ENCODE data around the gene ABCA2. TPM values are rescaled to one million over a fixed set of nuclear protein-coding genes. Genes with fewer than 3 reads are reported as not detected.

Gene ABCA2
- 10 to 100 TPM in 1 of 2 donors, 1 to 10 TPM in 1; 6.0 to 15.5 TPM for total RNA-seq

GRCh38 chr9:137027369-137028262 is at the start of gene ABCA2:
TSS of gene ABCA2 (minus strand) at chr9:137028237. CDS start at chr9:137028140, 97 bp downstream.

GRCh38 chr9:137077010-137077747 is 49.1 kb upstream of the ABCA2 start, which contains the start of gene UAP1L1:
TSS of gene UAP1L1 (plus strand) at chr9:137077517. CDS start at chr9:137077533, 16 bp downstream.

GRCh38 chr9:137070201-137070905 is 42.3 kb upstream of the ABCA2 start, which contains the start of gene SAPCD2:
TSS of gene SAPCD2 (minus strand) at chr9:137070557. CDS start at chr9:137070460, 97 bp downstream.

GRCh38 chr9:137053944-137054931 is 26.2 kb upstream of the ABCA2 start, which contains the start of gene ENTPD2:
TSS of gene ENTPD2 (minus strand) at chr9:137054061. CDS start at chr9:137053997, 64 bp downstream.

GRCh38 chr9:137046088-137046787 is 18.2 kb upstream of the ABCA2 start, which contains the start of gene NPDC1:
TSS of gene NPDC1 (minus strand) at chr9:137046177. CDS start at chr9:137045989, 188 bp downstream.

GRCh38 chr9:137031904-137032640 is 4.0 kb upstream of the ABCA2 start, which contains the start of gene FUT7:
TSS of gene FUT7 (minus strand) at chr9:137032088. CDS start at chr9:137031991, 97 bp downstream.

GRCh38 chr9:136996361-136997292 is 31.4 kb downstream of the ABCA2 start, which contains the start of gene CLIC3:
TSS of gene CLIC3 (minus strand) at chr9:136996568. CDS start at chr9:136996543, 25 bp downstream.

GRCh38 chr9:136991993-136992818 is 35.8 kb downstream of the ABCA2 start, which contains the start of gene PAXX:
TSS of gene PAXX (plus strand) at chr9:136992422. CDS start at chr9:136992444, 22 bp downstream.

GRCh38 chr9:136982232-136983051 is 45.6 kb downstream of the ABCA2 start, which contains the start of gene LCNL1:
TSS of gene LCNL1 (plus strand) at chr9:136982993. CDS start at chr9:136983587, 594 bp downstream.

GRCh38 chr9:136977223-136977622 is 50.8 kb downstream of the ABCA2 start, which contains the start of gene PTGDS:
TSS of gene PTGDS (plus strand) at chr9:136977504. CDS start at chr9:136977579, 75 bp downstream.

Other genes with a start within 250 kb of the ABCA2 start
- gene TMEM141, start 236.9 kb downstream of the ABCA2 start, total RNA-seq, result 10 to 100 TPM; 42.3 to 55.4 TPM
- under 1 TPM; 0.67 to 0.69 TPM for gene CCDC183, start 231.9 kb downstream of the ABCA2 start, total RNA-seq
- gene RABL6, start 220.3 kb downstream of the ABCA2 start, total RNA-seq, result 100 to 1,000 TPM in 1 of 2 donors, 10 to 100 TPM in 1; 84.3 to 100 TPM
- gene AJM1, start 185.8 kb downstream of the ABCA2 start, total RNA-seq, result under 1 TPM; 0.33 to 0.34 TPM
- 10 to 100 TPM; 40.0 to 51.6 TPM for gene PHPT1, start 178.8 kb downstream of the ABCA2 start, total RNA-seq
- under 1 TPM; 0.67 to 0.69 TPM for gene MAMDC4, start 175.9 kb downstream of the ABCA2 start, total RNA-seq
- 100 to 1,000 TPM; 181 to 217 TPM for gene EDF1, start 161.9 kb downstream of the ABCA2 start, total RNA-seq
- 10 to 100 TPM; 18.9 to 27.3 TPM for gene TRAF2, start 141.7 kb downstream of the ABCA2 start, total RNA-seq
- 100 to 1,000 TPM; 140 to 142 TPM for gene FBXW5, start 83.5 kb downstream of the ABCA2 start, total RNA-seq
- under 1 TPM in 1 of 2 donors, not detected in 1; under 0.01 TPM for gene C8G, start 83.0 kb downstream of the ABCA2 start, total RNA-seq
- not detected for gene LCN12, start 76.0 kb downstream of the ABCA2 start, total RNA-seq
- not detected for gene PTGDS, start 50.7 kb downstream of the ABCA2 start, total RNA-seq
- gene LCNL1, start 45.2 kb downstream of the ABCA2 start, total RNA-seq, result not detected
- 10 to 100 TPM; 15.1 to 20.6 TPM for gene PAXX, start 35.8 kb downstream of the ABCA2 start, total RNA-seq
- gene CLIC3, start 31.7 kb downstream of the ABCA2 start, total RNA-seq, result not detected
- not detected for gene FUT7, start 3.9 kb upstream of the ABCA2 start, total RNA-seq
- gene NPDC1, start 17.9 kb upstream of the ABCA2 start, total RNA-seq, result 1 to 10 TPM; 4.8 to 5.7 TPM
- gene ENTPD2, start 25.8 kb upstream of the ABCA2 start, total RNA-seq, result not detected
- 10 to 100 TPM in 1 of 2 donors, 1 to 10 TPM in 1; 5.5 to 12.0 TPM for gene SAPCD2, start 42.3 kb upstream of the ABCA2 start, total RNA-seq
- gene UAP1L1, start 49.3 kb upstream of the ABCA2 start, total RNA-seq, result 10 to 100 TPM; 27.0 to 34.4 TPM
- gene MAN1B1, start 58.7 kb upstream of the ABCA2 start, total RNA-seq, result 10 to 100 TPM; 44.3 to 55.7 TPM
- gene DPP7, start 86.5 kb upstream of the ABCA2 start, total RNA-seq, result 100 to 1,000 TPM in 1 of 2 donors, 10 to 100 TPM in 1; 90.9 to 110 TPM
- gene GRIN1, start 110.9 kb upstream of the ABCA2 start, total RNA-seq, result not detected
- not detected for gene LRRC26, start 141.8 kb upstream of the ABCA2 start, total RNA-seq
- gene TMEM210, start 143.8 kb upstream of the ABCA2 start, total RNA-seq, result not detected
- 10 to 100 TPM; 20.6 to 25.6 TPM for gene ANAPC2, start 160.3 kb upstream of the ABCA2 start, total RNA-seq
- gene SSNA1, start 160.4 kb upstream of the ABCA2 start, total RNA-seq, result 100 to 1,000 TPM in 1 of 2 donors, 10 to 100 TPM in 1; 70.2 to 109 TPM
- gene TPRN, start 172.5 kb upstream of the ABCA2 start, total RNA-seq, result 10 to 100 TPM in 1 of 2 donors, 1 to 10 TPM in 1; 7.7 to 12.7 TPM
- 10 to 100 TPM; 34.1 to 43.6 TPM for gene TMEM203, start 177.4 kb upstream of the ABCA2 start, total RNA-seq
- 10 to 100 TPM; 12.4 to 16.0 TPM for gene NDOR1, start 177.5 kb upstream of the ABCA2 start, total RNA-seq
- not detected for gene RNF208, start 194.0 kb upstream of the ABCA2 start, total RNA-seq
- gene CYSRT1, start 196.9 kb upstream of the ABCA2 start, total RNA-seq, result under 1 TPM; 0.67 to 0.69 TPM
- under 1 TPM in 1 of 2 donors, not detected in 1; under 0.01 TPM for gene RNF224, start 199.3 kb upstream of the ABCA2 start, total RNA-seq
- gene SLC34A3, start 202.7 kb upstream of the ABCA2 start, total RNA-seq, result not detected
- gene TUBB4B, start 213.1 kb upstream of the ABCA2 start, total RNA-seq, result 100 to 1,000 TPM; 123 to 528 TPM
- not detected for gene STPG3, start 223.0 kb upstream of the ABCA2 start, total RNA-seq
- 10 to 100 TPM; 42.3 to 56.9 TPM for gene NELFB, start 227.1 kb upstream of the ABCA2 start, total RNA-seq
- 10 to 100 TPM in 1 of 2 donors, 1 to 10 TPM in 1; 1.7 to 11.3 TPM for gene TOR4A, start 249.5 kb upstream of the ABCA2 start, total RNA-seq